Upper lobe of left lung (tissue), 4 donors: ENCODE measurements around the gene FOXL3.

Experiments used
- EP300 ChIP-seq, 4 donors: sonication (generic); formaldehyde crosslinking; IDR thresholded peaks; one replicate each; pipeline ENCODE4 v1.5.1; 2017; ENCODE audit warnings: antibody characterized with exemption in 4 of 4, control low read depth in 2 of 4
- POLR2A ChIP-seq, 4 donors: fragments of 450-650 bp; IDR thresholded peaks; one replicate each; pipeline ENCODE4 v1.5.1; 2016 to 2017; ENCODE audit warnings: antibody characterized with exemption in 4 of 4, mild to moderate bottlenecking in 2 of 4
- POLR2AphosphoS5 ChIP-seq, 2 donors: sonication (generic); formaldehyde crosslinking; IDR thresholded peaks; one replicate each; pipeline ENCODE4 v1.5.1; 2017; ENCODE audit warnings: antibody characterized with exemption in 2 of 2
- TF ChIP-seq, protein P1 (sequence below), 6 experiments: fragments of 450-650 bp in 4 of 6; fragments of 200-600 bp in 2 of 6; sonication (generic) in 2 of 6; IDR thresholded peaks; one replicate each; pipeline ENCODE4 v1.5.1; 2016 to 2019; ENCODE audit warnings: antibody characterized with exemption in 6 of 6

- TF ChIP-seq POLR2A (IDR thresholded peaks at IDR 0.05) (no peak), POLR2AphosphoS5 (IDR thresholded peaks at IDR 0.05) (no peak), EP300 (IDR thresholded peaks at IDR 0.05) (no peak)
- TF ChIP-seq, protein P1, sequence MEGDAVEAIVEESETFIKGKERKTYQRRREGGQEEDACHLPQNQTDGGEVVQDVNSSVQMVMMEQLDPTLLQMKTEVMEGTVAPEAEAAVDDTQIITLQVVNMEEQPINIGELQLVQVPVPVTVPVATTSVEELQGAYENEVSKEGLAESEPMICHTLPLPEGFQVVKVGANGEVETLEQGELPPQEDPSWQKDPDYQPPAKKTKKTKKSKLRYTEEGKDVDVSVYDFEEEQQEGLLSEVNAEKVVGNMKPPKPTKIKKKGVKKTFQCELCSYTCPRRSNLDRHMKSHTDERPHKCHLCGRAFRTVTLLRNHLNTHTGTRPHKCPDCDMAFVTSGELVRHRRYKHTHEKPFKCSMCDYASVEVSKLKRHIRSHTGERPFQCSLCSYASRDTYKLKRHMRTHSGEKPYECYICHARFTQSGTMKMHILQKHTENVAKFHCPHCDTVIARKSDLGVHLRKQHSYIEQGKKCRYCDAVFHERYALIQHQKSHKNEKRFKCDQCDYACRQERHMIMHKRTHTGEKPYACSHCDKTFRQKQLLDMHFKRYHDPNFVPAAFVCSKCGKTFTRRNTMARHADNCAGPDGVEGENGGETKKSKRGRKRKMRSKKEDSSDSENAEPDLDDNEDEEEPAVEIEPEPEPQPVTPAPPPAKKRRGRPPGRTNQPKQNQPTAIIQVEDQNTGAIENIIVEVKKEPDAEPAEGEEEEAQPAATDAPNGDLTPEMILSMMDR (IDR thresholded peaks at IDR 0.05), result no peak
Measured at GRCh38 chr7:270351-270983, 19.5 kb upstream of the FOXL3 start.
